Type B pancreatic cell (in vitro differentiated cells): Measurements from ENCODE around the gene TRIM5. TPM values are rescaled to one million over a fixed set of nuclear protein-coding genes. Genes with fewer than 3 reads are reported as not detected.
"Not testable (repeated sequence)": the region's sequence is repeated elsewhere in the genome, so short reads cannot be mapped to it uniquely, and the experiment has no call there.

ENCODE experiments used
- DNase-seq: peaks from one replicate; pipeline ENCODE4 v3.0.0; 2021; ENCODE audit warnings: mixed read lengths; ENCODE audit not compliant: unreplicated experiment; ENCODE audit errors: extremely low spot score
- H3K27ac Mint-ChIP-seq: 2 replicates; pipeline ENCODE4 v1.8.0; 2021; ENCODE audit warnings: mild to moderate bottlenecking, mixed read lengths
- H3K27me3 Mint-ChIP-seq: 2 replicates; pipeline ENCODE4 v1.8.0; 2021; ENCODE audit warnings: mixed read lengths
- H3K36me3 Mint-ChIP-seq: 2 replicates; pipeline ENCODE4 v1.8.0; 2021; ENCODE audit warnings: mixed read lengths
- H3K4me1 Mint-ChIP-seq: one replicate; pipeline ENCODE4 v1.8.0; 2021; ENCODE audit warnings: mixed read lengths; ENCODE audit not compliant: unreplicated experiment
- H3K4me3 Mint-ChIP-seq: 2 replicates; pipeline ENCODE4 v1.8.0; 2021; ENCODE audit warnings: mild to moderate bottlenecking, mixed read lengths
- H3K9me3 Mint-ChIP-seq: 2 replicates; pipeline ENCODE4 v1.8.0; 2021; ENCODE audit warnings: mixed read lengths
- total RNA-seq: library from RNA; stranded (reverse); gene quantifications from 2 replicates; pipeline ENCODE4 v1.2.1, GENCODE V29; 2021; ENCODE audit warnings: low replicate concordance
- TF ChIP-seq, protein P1 (sequence below): fragments of 200-600 bp; sonication (generic); conservative IDR thresholded peaks from 2 replicates; pipeline ENCODE4 v1.5.0; 2021; ENCODE audit warnings: antibody characterized with exemption, mild to moderate bottlenecking

The TRIM5 gene
- total RNA-seq, 1 donor from 2014 or later: 32.3 TPM

DNA sequence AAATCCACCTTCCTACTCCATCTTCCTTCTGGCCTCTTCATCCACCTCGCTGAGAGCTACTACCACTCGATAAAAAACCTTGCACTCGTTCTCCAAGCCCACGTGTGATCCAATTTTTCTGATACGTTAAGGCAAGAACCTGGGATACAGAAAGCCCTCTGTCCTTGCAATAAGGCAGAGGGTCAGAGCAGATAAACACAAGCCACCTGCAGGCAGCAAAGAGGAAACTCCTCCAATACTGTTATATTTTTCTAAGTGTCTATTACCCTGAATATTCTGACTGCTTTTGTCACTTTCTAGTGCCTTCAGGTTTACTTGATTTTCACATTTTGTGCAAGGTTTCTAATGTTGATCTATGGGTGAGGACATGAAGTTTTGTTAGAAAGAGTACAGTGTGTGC, 26.6 kb downstream of the TRIM5 start:
- Mint-ChIP-seq H3K36me3 (peaks cover 20% of the 10 kb centered on the region), H3K4me3 (no peak overlapping the region), H3K27ac (no peak overlapping the region), H3K9me3 (peaks cover 6% of the 10 kb centered on the region), H3K4me1 (no peaks in the 10 kb centered on the region), H3K27me3 (no peaks in the 10 kb centered on the region)
- DNase-seq: no peak
- TF ChIP-seq, protein P1, sequence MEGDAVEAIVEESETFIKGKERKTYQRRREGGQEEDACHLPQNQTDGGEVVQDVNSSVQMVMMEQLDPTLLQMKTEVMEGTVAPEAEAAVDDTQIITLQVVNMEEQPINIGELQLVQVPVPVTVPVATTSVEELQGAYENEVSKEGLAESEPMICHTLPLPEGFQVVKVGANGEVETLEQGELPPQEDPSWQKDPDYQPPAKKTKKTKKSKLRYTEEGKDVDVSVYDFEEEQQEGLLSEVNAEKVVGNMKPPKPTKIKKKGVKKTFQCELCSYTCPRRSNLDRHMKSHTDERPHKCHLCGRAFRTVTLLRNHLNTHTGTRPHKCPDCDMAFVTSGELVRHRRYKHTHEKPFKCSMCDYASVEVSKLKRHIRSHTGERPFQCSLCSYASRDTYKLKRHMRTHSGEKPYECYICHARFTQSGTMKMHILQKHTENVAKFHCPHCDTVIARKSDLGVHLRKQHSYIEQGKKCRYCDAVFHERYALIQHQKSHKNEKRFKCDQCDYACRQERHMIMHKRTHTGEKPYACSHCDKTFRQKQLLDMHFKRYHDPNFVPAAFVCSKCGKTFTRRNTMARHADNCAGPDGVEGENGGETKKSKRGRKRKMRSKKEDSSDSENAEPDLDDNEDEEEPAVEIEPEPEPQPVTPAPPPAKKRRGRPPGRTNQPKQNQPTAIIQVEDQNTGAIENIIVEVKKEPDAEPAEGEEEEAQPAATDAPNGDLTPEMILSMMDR: no peak

DNA sequence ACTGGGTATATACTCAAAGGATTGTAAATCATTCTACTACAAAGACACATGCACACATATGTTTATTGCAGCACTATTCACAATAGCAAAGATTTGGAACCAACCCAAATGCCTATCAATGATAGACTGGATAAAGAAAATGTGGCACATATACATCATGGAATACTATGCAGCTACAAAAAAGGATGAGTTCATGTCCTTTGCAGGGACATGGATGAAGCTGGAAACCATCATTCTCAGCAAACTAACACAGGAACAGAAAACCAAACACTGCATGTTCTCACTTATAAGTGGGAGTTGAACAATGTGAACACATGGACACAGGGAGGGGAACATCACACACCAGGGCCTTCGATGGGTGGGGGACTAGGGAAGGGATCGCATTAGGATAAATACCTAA, 27.9 kb downstream of the TRIM5 start:
- not testable (repeated sequence) for H3K27me3 Mint-ChIP-seq, H3K27ac Mint-ChIP-seq, H3K4me1 Mint-ChIP-seq, DNase-seq, H3K4me3 Mint-ChIP-seq
- Mint-ChIP-seq H3K36me3 (peaks cover 16% of the 10 kb centered on the region), H3K9me3 (peaks cover 12% of the 10 kb centered on the region)

DNA sequence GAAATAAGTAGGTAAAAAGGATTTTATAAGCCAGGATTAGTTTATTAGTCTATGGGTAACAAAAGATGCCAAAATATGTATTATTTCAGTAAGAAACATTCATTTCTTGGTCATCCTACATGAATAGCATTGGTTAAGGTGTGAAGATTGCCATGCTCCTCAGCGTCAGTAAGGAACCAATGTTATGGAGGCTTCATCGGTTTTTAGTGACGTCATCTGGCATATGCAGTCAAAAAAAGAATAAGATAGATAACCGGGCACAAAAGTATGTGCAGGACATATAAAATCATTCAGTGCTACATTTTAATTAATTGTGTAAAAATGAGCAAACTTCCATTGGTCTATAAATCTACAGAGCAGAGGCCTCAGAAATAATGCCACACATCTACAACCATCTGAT, 29.4 kb downstream of the TRIM5 start:
- TF ChIP-seq, protein P1: no peak
- Mint-ChIP-seq H3K9me3 (peaks cover 14% of the 10 kb centered on the region), H3K27ac (no peak overlapping the region), H3K36me3 (peaks cover 7% of the 10 kb centered on the region), H3K27me3 (no peaks in the 10 kb centered on the region), H3K4me1 (no peaks in the 10 kb centered on the region), H3K4me3 (no peak overlapping the region)
- no peak for DNase-seq

DNA sequence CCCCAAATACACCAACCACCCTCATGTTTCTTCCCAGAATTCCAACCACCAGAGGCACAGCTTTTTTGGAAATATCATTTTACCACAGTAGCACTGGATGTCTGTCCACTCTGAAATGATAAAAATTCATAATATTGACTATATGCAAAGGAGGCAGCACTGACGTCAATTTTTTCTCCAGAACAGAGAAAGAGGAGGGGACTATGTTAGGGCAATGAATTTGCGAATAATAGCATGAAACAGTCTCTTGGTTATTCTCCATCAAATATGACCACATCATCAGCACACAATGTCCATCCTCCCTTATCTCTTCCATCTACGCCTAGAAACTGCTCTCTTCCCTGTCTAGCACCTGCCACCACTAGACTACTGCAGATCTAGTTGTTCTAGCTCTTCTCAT, 38.7 kb downstream of the TRIM5 start:
- Mint-ChIP-seq H3K9me3 (no peaks in the 10 kb centered on the region), H3K27me3 (no peaks in the 10 kb centered on the region), H3K4me3 (no peak overlapping the region), H3K27ac (no peak overlapping the region), H3K36me3 (peaks cover 7% of the 10 kb centered on the region), H3K4me1 (no peaks in the 10 kb centered on the region)
- TF ChIP-seq, protein P1: no peak
- DNase-seq: no peak

DNA sequence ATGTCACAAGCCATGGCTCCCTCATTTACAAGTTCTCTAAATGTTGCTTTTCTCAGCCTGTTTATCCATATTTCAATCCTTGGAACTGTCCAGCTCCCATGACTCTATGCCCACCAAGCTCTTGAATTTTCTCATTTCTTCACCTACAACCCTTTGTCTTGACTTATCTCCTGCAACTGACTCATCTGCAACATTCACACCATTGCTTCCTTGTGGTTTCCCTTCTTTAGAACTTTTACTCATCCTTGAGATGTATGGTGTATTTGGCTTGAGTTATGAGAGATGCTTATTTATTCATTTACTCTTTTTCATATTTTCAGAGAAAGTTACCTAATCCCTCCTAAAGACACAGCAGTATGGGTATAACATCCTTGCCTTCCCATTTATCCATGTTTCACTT, 41.3 kb downstream of the TRIM5 start:
- Mint-ChIP-seq H3K27me3 (no peaks in the 10 kb centered on the region), H3K4me1 (peaks cover 2% of the 10 kb centered on the region), H3K27ac (no peak overlapping the region), H3K36me3 (peaks cover 7% of the 10 kb centered on the region), H3K4me3 (no peak overlapping the region), H3K9me3 (no peaks in the 10 kb centered on the region)
- TF ChIP-seq, protein P1: no peak
- DNase-seq: no peak

DNA sequence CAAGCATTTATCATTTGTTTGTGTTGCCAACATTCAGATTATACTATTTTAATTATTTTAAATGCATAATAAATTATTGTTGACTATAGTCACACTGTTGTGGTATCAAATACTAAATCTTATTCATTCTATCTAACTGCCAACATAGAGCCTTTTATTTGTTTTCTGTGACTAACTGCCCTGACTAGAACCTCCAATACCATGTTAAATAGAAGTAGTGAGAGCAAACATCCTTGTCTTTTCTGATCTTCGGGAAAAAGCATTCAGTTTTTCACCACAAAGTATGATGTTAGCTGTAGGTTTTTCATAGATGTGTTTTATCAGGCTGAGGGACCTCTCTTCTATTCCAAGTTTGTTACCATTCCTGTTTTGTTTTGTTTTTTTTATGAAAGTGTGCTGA, 44.9 kb downstream of the TRIM5 start:
- no peak for DNase-seq
- TF ChIP-seq, protein P1: no peak
- Mint-ChIP-seq H3K4me3 (no peak overlapping the region), H3K27me3 (no peaks in the 10 kb centered on the region), H3K36me3 (peaks cover 7% of the 10 kb centered on the region), H3K4me1 (peaks cover 3% of the 10 kb centered on the region), H3K27ac (no peak overlapping the region), H3K9me3 (no peaks in the 10 kb centered on the region)
